Endometrial microvascular endothelial cells (primary cell): ENCODE measurements around the gene SEC61A1. TPM values are rescaled to one million over a fixed set of nuclear protein-coding genes. Genes with fewer than 3 reads are reported as not detected.

Source experiments
- in situ Hi-C: cut with HindIII; loops from 2 replicates; pipeline ENCODE4 v1.10.0; 2017; ENCODE audit warnings: low sequenced_read_pairs, low pct_unique_long_range_greater_than_20kb; ENCODE audit errors: inconsistent ontology term
- total RNA-seq: library from RNA; depleted of rRNA; stranded (reverse); fragments of >200 nt; gene quantifications from one replicate; pipeline ENCODE4 v1.2.3, GENCODE V29; 2015; ENCODE audit errors: inconsistent ontology term

The SEC61A1 gene
- total RNA-seq, 1 donor from 2014 or later: 311 TPM

- in situ Hi-C loops: no loop called here
These were observed 1.4 kb downstream of the SEC61A1 start for GRCh38 chr3:128053614-128054013.

DNA sequence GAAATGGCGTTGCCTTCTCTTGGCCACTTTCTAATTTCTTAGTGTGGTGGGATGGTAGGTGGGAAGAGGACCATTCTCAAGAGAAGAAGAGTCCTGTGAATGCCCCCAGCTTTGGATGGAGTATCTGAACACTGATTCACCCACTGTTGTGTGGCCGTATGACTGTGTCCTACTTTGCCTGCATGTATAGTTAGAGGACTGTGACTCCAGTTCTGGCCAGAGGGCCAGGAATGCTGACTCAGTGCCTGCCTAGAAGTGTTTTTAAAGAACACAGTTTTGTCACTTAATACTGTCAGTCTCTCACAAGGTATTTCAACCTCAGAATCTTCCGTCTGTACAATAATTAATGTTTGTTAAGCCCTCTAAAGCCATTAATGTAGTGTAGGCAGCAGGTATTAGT, 2.1 kb downstream of the SEC61A1 start:
- in situ Hi-C loops: no loop called here

GRCh38 chr3:128056258-128056657, 4.0 kb downstream of the SEC61A1 start:
- in situ Hi-C loops: no loop called here

DNA sequence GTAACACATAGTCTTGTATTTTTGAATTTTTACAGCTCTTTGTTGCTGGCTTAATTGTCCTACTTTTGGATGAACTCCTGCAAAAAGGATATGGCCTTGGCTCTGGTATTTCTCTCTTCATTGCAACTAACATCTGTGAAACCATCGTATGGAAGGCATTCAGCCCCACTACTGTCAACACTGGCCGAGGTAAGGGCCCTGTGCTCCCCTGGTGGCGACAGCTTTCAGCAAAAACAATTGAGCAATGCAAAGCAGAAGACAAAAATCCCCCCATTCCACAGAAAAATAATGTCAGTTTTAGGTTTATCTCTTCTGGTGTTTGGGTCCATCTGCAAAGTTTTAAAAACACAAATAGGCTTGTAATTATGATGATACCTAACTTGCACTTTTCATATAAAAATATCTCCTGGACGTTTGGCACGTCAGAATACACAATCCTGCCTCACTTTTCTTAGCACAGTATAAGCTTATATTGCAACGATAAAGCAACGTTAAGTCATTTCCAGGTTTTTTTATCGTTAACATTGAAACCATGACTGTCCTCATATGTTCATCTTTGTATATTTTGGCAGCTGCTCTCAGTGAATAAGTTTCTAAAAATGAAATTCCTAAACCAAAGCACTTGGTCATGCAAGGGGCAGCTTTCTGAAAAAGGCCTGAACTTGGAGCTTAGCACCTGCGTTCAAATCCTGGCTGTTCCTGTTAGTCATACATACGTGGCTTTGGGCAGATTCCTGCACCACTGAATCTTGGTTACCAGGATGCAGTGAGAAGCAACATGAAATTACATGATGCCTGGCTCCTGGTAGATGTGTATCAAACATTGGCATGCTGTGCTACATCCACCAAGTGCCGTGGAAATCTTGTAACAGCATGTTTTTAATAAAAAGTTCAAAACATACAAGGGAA, 8.5 kb downstream of the SEC61A1 start:
- in situ Hi-C loops: no loop called here

- in situ Hi-C loops: no loop called here
These were observed 10.0 kb downstream of the SEC61A1 start for GRCh38 chr3:128062033-128062745.

GRCh38 chr3:128063865-128064264, 11.6 kb downstream of the SEC61A1 start:
- in situ Hi-C loops: no loop called here

- in situ Hi-C loops: no loop called here
These were observed 12.7 kb downstream of the SEC61A1 start for GRCh38 chr3:128064962-128065361.

DNA sequence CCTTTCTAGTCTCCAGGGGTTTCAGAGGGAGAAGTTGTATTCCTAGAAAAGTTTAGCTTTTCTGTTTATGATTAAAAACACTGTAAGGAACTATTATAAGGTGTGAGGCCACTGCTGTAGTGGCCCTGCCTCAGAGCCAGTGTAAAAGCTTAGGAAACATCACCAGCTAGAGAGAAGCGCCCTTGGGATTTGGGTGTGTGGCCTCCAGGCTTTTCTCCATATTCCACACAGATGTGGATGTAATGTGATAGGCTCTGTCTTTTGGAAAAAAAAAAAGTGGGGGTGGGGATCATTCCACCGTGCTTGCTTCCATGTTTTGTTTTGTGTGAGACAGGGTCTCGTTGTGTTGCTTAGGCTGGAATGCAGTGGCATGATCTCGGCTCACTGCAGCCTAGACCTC, 13.9 kb downstream of the SEC61A1 start:
- in situ Hi-C loops: no loop called here

- in situ Hi-C loops: no loop called here
These were observed 14.4 kb downstream of the SEC61A1 start for GRCh38 chr3:128066676-128067075.

GRCh38 chr3:128067489-128067888, 15.3 kb downstream of the SEC61A1 start:
- in situ Hi-C loops: no loop called here

GRCh38 chr3:128068156-128068620, 16.0 kb downstream of the SEC61A1 start:
- in situ Hi-C loops: no loop called here

DNA sequence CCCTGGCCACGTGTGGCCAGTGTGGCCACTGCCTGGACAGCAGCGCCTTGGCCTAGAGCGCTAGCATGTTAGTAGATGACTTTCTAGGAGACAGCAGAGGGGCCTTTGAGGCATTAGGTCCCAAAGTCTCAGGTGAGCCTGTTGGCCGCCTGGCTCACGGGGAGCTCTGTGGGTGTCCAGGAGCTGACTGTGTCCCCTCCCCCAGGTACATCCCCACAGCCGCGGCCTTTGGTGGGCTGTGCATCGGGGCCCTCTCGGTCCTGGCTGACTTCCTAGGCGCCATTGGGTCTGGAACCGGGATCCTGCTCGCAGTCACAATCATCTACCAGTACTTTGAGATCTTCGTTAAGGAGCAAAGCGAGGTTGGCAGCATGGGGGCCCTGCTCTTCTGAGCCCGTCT, 17.0 kb downstream of the SEC61A1 start:
- in situ Hi-C loops: no loop called here

GRCh38 chr3:128070898-128071591, 18.8 kb downstream of the SEC61A1 start:
- in situ Hi-C loops: no loop called here

DNA sequence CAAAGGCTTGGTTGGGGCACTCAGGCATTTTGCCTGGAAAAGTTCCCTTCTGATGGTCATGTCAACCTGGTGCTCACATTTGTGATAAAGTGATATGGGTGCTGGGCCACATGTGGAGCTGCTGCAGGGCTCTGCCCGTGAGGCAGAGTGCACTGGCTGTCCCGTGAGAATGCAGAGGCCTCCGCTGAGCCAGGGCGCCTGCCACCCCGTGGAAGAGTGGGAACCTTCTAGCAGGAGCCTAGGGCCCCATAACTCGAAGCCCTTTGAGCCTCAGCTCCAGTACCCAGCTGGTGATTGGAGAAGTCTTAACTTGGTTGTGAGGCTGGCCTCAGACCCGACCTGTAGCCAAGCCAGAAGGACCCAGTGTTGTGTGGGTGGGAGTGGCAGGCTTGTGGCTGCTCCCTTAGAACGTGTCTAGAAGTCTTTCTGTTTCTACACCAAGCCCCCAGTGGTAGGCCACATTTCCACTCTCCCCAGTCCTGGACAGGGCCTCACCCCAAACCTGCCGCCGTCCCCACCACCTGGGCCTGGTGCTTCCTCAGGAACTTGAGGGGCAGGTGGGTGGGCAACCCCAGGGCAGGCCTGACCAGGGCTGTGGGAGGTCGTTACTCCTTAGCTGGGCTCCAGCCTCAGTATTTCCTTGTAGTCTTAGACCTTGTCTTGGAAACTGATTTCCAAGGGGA, 19.7 kb downstream of the SEC61A1 start:
- in situ Hi-C loops: no loop called here

DNA sequence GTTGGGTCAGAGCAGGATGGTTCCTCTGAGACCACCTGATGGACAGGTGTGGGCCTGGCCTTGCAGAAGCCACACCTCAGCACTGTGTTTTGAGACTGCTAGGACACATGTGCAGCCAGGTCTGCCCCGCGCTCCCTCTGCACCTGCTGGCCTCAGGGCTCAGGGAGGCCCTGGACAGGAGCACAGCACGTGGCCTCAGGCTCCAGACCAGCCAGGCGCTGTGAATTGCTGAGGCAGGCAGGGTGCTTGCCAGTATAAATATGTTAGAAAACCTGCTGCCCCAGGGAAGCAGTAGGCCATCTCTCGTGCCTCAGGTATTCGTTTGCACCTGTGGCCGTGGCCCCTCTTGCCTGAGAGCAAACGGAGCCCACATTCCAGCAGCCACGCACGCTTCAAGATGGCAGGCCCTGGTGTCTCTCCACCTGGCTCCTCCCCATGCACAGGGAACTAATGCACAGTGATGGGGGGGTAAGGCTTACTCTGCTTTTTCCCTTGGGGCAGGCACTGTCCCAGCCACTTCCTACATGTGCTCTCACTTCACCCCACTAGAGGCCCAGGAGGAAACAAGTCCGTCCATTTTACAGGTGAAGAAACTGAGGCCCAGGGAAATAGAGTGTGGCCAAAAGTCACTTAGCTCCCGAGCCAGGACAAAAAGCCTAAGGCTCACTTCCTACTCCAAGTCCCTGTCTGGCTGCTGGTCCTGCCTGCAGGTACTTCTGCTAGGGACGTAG, 20.4 kb downstream of the SEC61A1 start:
- in situ Hi-C loops: no loop called here

GRCh38 chr3:128073185-128073725, 21.0 kb downstream of the SEC61A1 start:
- in situ Hi-C loops: no loop called here

DNA sequence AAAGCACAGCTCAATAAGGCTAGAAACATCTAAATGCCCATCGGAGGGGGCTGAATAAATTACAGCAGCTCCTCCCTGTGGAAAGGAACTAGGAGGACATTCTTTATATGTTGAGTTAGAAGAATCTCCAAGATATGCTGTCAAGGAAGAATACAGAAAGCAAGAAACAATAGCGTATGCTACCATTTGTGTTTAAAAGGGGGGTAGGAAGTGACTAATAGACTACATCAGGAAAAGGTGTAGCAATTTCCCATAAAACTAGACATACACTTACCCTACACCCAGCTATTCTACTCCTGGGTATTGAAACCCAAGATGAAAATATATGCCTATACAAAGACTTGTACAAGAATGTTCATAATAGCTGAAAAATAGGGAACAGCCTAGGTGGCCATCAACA, 21.6 kb downstream of the SEC61A1 start:
- in situ Hi-C loops: no loop called here

DNA sequence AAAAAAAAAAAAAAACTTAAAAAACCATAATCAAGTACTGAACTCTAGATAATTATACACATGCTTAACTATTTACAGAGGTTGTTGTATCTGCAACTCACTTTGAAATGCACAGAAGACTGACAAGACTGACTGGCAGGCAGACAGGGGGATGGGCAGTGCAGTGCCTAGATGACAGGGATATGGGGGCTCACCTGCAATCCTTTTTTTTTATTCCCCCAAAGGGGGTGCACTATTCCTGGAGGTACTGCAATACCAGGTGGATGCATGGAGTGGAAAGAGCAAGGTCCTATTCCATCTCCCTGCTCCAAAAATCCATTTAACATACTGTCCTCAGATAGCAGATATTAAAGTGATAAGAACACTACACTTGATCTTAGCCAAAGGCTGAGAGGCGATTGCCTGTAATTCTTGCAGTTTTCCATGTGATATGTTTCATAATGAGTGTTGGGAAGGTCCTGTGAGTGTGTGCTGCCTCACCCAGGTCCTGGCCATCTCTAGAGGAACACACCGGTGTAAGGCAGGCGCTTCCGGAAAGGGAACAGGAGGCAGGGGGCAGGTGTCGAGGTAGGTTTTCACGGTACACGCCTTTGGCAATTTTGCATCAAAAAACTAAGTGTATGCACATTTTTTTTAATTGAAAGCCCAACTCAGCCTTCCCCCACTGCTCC, 22.7 kb downstream of the SEC61A1 start:
- in situ Hi-C loops: no loop called here
